Measurements from ENCODE around the gene ZNF525. TPM values are rescaled to one million over a fixed set of nuclear protein-coding genes. Genes with fewer than 3 reads are reported as not detected.
"Not testable (repeated sequence)": the region's sequence is repeated elsewhere in the genome, so short reads cannot be mapped to it uniquely, and the experiment has no call there.

ZNF525 gene
- total and polyA plus RNA-seq, 2 experiments from 2014 or later: 2.0 to 3.6 TPM

- H4K20me1 ChIP-seq (ENCODE audit: insufficient read depth): no peaks in the 10 kb centered on the region
- peak overlapping the region; percentile 80 for H3K27ac ChIP-seq
- in situ Hi-C loops (cut with MboI): no loop called here
- H3K4me3 ChIP-seq: peak overlapping the region; percentile 88
- H3K36me3 ChIP-seq (ENCODE audit: low read depth): 0 out of 2 replicates have a peak, but pooled peaks cover 4% of the 10 kb centered on the region
- H2AFZ ChIP-seq: peak overlapping the region; percentile 93
- H3K79me2 ChIP-seq (ENCODE audit: insufficient read depth): peaks cover 26% of the 10 kb centered on the region
- no peaks in the 10 kb centered on the region for H3K9me3 ChIP-seq (ENCODE audit: low read depth)
- peak overlapping the region; percentile 82 for H3K9ac ChIP-seq
- H3F3A ChIP-seq (ENCODE audit: insufficient read depth): peaks cover 13% of the 10 kb centered on the region
- TF ChIP-seq EZH2phosphoT487 (IDR thresholded peaks at IDR 0.05; ENCODE audit: insufficient read depth, low read depth): no peak
- TF ChIP-seq EZH2 (IDR thresholded peaks at IDR 0.05; ENCODE audit: insufficient read depth, poor library complexity, severe bottlenecking): no peak
- H3K27me3 ChIP-seq (replicated peaks; ENCODE audit: insufficient read depth): no peaks in the 10 kb centered on the region
- H3K4me1 ChIP-seq (ENCODE audit: insufficient read depth): peaks cover 18% of the 10 kb centered on the region; the same call in 1 of the 2 replicates
- WGBS, 2 experiments (ENCODE audit: low coverage in 1 of 2, low lambda C conversion rate in 2 of 2, missing lambda C conversion rate in 2 of 2): 1 to 2% methylated on average over 18 of the region's 18 CpGs
- peak; percentile 79 for DNase-seq
- H3K4me2 ChIP-seq (ENCODE audit: unreplicated experiment): peak overlapping the region; percentile 84
- H3K9me2 ChIP-seq (ENCODE audit: insufficient read depth): no peaks in the 10 kb centered on the region
These were observed 29.0 kb downstream of the ZNF525 start for GRCh38 chr19:53394522-53394973.

- Histone ChIP-seq H3K9me3 (ENCODE audit: low read depth) (no peaks in the 10 kb centered on the region), H3K4me2 (ENCODE audit: unreplicated experiment) (peak within 1 kb of the TSS; percentile 98), H3K27ac (peak within 1 kb of the TSS; percentile 80), H3K27me3 (replicated peaks; ENCODE audit: insufficient read depth) (no peaks in the 10 kb centered on the region), H2AFZ (peak within 1 kb of the TSS; percentile 93), H4K20me1 (ENCODE audit: insufficient read depth) (no peaks in the 10 kb centered on the region), H3F3A (ENCODE audit: insufficient read depth) (peaks cover 13% of the 10 kb centered on the region), H3K9ac (peak within 1 kb of the TSS; percentile 82), H3K4me1 (ENCODE audit: insufficient read depth) (peaks cover 18% of the 10 kb centered on the region; the same call in 1 of the 2 replicates), H3K79me2 (ENCODE audit: insufficient read depth) (peaks cover 26% of the 10 kb centered on the region), H3K9me2 (ENCODE audit: insufficient read depth) (no peaks in the 10 kb centered on the region), H3K36me3 (ENCODE audit: low read depth) (peaks cover 11% of the 10 kb centered on the region; the same call in 1 of the 2 replicates), H3K4me3 (peak within 1 kb of the TSS; percentile 88)
- WGBS, 2 experiments (ENCODE audit: low coverage in 1 of 2, low lambda C conversion rate in 2 of 2, missing lambda C conversion rate in 2 of 2): 1% methylated on average over 29 to 57 of the region's 58 CpGs
- TF ChIP-seq EZH2 (IDR thresholded peaks at IDR 0.05; ENCODE audit: insufficient read depth, poor library complexity, severe bottlenecking) (no peak), EZH2phosphoT487 (IDR thresholded peaks at IDR 0.05; ENCODE audit: insufficient read depth, low read depth) (no peak)
- DNase-seq: peak; percentile 99
- in situ Hi-C loops (cut with MboI): no loop called here
These were observed 29.7 kb downstream of the ZNF525 start, which contains the start of gene ZNF765 for GRCh38 chr19:53394974-53395839. Gene ZNF765, plus strand, starts transcription at chr19:53395149. Its CDS starts 2,867 bp downstream, at chr19:53398016.

GRCh38 chr19:53395840-53396524 lies 30.5 kb downstream of the ZNF525 start:
- peak overlapping the region; percentile 80 for H3K27ac ChIP-seq
- in situ Hi-C loops (cut with MboI): not testable (repeated sequence)
- WGBS, 2 experiments (ENCODE audit: low coverage in 1 of 2, low lambda C conversion rate in 2 of 2, missing lambda C conversion rate in 2 of 2): 4 to 10% methylated on average over 9 of the region's 9 CpGs

GRCh38 chr19:53396525-53396868 lies 31.0 kb downstream of the ZNF525 start:
- Histone ChIP-seq H3F3A (ENCODE audit: insufficient read depth) (peaks cover 13% of the 10 kb centered on the region), H3K4me3 (peak overlapping the region; percentile 88), H3K27ac (no peak overlapping the region), H3K9ac (peak overlapping the region; percentile 82), H3K27me3 (replicated peaks; ENCODE audit: insufficient read depth) (no peaks in the 10 kb centered on the region), H3K36me3 (ENCODE audit: low read depth) (peaks cover 13% of the 10 kb centered on the region; the same call in 1 of the 2 replicates), H3K4me2 (ENCODE audit: unreplicated experiment) (peak overlapping the region; percentile 98), H3K9me2 (ENCODE audit: insufficient read depth) (no peaks in the 10 kb centered on the region), H3K4me1 (ENCODE audit: insufficient read depth) (peaks cover 18% of the 10 kb centered on the region; the same call in 1 of the 2 replicates), H3K79me2 (ENCODE audit: insufficient read depth) (peaks cover 26% of the 10 kb centered on the region), H4K20me1 (ENCODE audit: insufficient read depth) (no peaks in the 10 kb centered on the region), H3K9me3 (ENCODE audit: low read depth) (no peaks in the 10 kb centered on the region), H2AFZ (peak overlapping the region; percentile 93; the same call in 1 of the 2 replicates)
- 15 to 16% methylated on average over 1 of the region's 1 CpG for WGBS, 2 experiments (ENCODE audit: low coverage in 1 of 2, low lambda C conversion rate in 2 of 2, missing lambda C conversion rate in 2 of 2)
- in situ Hi-C loops (cut with MboI): no loop called here
- peak; percentile 1 for DNase-seq
- TF ChIP-seq EZH2 (IDR thresholded peaks at IDR 0.05; ENCODE audit: insufficient read depth, poor library complexity, severe bottlenecking) (no peak), EZH2phosphoT487 (IDR thresholded peaks at IDR 0.05; ENCODE audit: insufficient read depth, low read depth) (no peak)

More at GRCh38 chr19:53395840-53396524, 30.5 kb downstream of the ZNF525 start:
- not testable (repeated sequence) for H3K9me2 ChIP-seq (ENCODE audit: insufficient read depth); H3K27me3 ChIP-seq (replicated peaks; ENCODE audit: insufficient read depth); H4K20me1 ChIP-seq (ENCODE audit: insufficient read depth); H3K9me3 ChIP-seq (ENCODE audit: low read depth)
- Histone ChIP-seq H3K36me3 (ENCODE audit: low read depth) (peaks cover 13% of the 10 kb centered on the region; the same call in 1 of the 2 replicates), H2AFZ (peak overlapping the region; percentile 93), H3K4me2 (ENCODE audit: unreplicated experiment) (peak overlapping the region; percentile 98), H3K9ac (peak overlapping the region; percentile 82), H3K4me1 (ENCODE audit: insufficient read depth) (peaks cover 18% of the 10 kb centered on the region; the same call in 1 of the 2 replicates), H3K4me3 (peak overlapping the region; percentile 88), H3F3A (ENCODE audit: insufficient read depth) (peaks cover 13% of the 10 kb centered on the region), H3K79me2 (ENCODE audit: insufficient read depth) (peaks cover 26% of the 10 kb centered on the region)
- peak; percentile 5 for DNase-seq

GRCh38 chr19:53397918-53398317 lies 32.4 kb downstream of the ZNF525 start:
- Histone ChIP-seq H3K79me2 (ENCODE audit: insufficient read depth) (peaks cover 26% of the 10 kb centered on the region), H3F3A (ENCODE audit: insufficient read depth) (peaks cover 13% of the 10 kb centered on the region), H3K4me1 (ENCODE audit: insufficient read depth) (peaks cover 18% of the 10 kb centered on the region; the same call in 1 of the 2 replicates), H3K36me3 (ENCODE audit: low read depth) (peaks cover 20% of the 10 kb centered on the region)
- 69 to 72% methylated on average over 1 of the region's 1 CpG for WGBS, 2 experiments (ENCODE audit: low coverage in 1 of 2, low lambda C conversion rate in 2 of 2, missing lambda C conversion rate in 2 of 2)
- H3K4me3 ChIP-seq; H3K9me3 ChIP-seq (ENCODE audit: low read depth); H3K27me3 ChIP-seq (replicated peaks; ENCODE audit: insufficient read depth); H4K20me1 ChIP-seq (ENCODE audit: insufficient read depth); in situ Hi-C loops (cut with MboI); DNase-seq; H3K9me2 ChIP-seq (ENCODE audit: insufficient read depth); H3K9ac ChIP-seq; H3K27ac ChIP-seq; H2AFZ ChIP-seq; H3K4me2 ChIP-seq (ENCODE audit: unreplicated experiment): not testable (repeated sequence)

Measured in GM23248 (cell line).